ENCODE results near the gene COL13A1.

DNA sequence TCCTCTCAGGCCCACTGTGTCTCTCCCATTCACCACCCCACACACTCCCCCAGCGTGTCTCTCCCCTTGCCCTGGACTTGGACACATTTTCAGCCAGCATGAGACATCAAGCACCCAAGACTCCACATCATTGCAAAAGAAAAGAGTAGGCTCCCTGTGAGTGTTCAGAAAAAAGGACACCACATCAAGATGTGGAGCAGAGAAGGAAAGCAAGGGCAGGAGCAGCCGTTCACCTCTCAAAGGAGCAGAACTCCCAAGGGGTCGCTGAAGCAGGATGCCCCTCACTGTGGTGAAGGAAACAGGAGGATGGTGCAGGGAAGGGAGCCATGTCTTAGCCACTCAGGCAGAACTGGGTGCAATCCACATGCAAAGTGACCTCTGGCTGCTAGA is 161.0 kb downstream of the COL13A1 start:
- TF ChIP-seq SP1 (IDR thresholded peaks at IDR 0.05; ENCODE audit: low read depth) (no peak), POLR2A (IDR thresholded peaks at IDR 0.05; ENCODE audit: borderline replicate concordance, extremely low read depth, insufficient read depth, insufficient read length) (no peak), POLR2AphosphoS5 (IDR thresholded peaks at IDR 0.05; ENCODE audit: low read depth, low read length) (no peak), EZH2 (IDR thresholded peaks at IDR 0.05) (no peak), FOSL1 (IDR thresholded peaks at IDR 0.05; ENCODE audit: low read depth) (no peak), TCF7L2 (IDR thresholded peaks at IDR 0.05; ENCODE audit: borderline replicate concordance, extremely low read depth, insufficient read depth, insufficient read length) (no peak), CEBPB (IDR thresholded peaks at IDR 0.05; ENCODE audit: low read depth) (no peak), REST (IDR thresholded peaks at IDR 0.05; ENCODE audit: low read depth) (no peak), ZBTB33 (IDR thresholded peaks at IDR 0.05; ENCODE audit: extremely low read depth, insufficient replicate concordance, low read length) (no peak), EZH2phosphoT487 (IDR thresholded peaks at IDR 0.05; ENCODE audit: borderline replicate concordance) (no peak)
- TF ChIP-seq, protein P1, sequence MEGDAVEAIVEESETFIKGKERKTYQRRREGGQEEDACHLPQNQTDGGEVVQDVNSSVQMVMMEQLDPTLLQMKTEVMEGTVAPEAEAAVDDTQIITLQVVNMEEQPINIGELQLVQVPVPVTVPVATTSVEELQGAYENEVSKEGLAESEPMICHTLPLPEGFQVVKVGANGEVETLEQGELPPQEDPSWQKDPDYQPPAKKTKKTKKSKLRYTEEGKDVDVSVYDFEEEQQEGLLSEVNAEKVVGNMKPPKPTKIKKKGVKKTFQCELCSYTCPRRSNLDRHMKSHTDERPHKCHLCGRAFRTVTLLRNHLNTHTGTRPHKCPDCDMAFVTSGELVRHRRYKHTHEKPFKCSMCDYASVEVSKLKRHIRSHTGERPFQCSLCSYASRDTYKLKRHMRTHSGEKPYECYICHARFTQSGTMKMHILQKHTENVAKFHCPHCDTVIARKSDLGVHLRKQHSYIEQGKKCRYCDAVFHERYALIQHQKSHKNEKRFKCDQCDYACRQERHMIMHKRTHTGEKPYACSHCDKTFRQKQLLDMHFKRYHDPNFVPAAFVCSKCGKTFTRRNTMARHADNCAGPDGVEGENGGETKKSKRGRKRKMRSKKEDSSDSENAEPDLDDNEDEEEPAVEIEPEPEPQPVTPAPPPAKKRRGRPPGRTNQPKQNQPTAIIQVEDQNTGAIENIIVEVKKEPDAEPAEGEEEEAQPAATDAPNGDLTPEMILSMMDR (IDR thresholded peaks at IDR 0.05 in 2 of 3, conservative IDR thresholded peaks at IDR 0.05 in 1 of 3; ENCODE audit: borderline replicate concordance in 1 of 3, insufficient read depth in 1 of 3, low read depth in 2 of 3, low read length in 2 of 3) = no peak
- TF ChIP-seq, protein P2, sequence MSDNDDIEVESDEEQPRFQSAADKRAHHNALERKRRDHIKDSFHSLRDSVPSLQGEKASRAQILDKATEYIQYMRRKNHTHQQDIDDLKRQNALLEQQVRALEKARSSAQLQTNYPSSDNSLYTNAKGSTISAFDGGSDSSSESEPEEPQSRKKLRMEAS (IDR thresholded peaks at IDR 0.05) = no peak
